Medulla oblongata (tissue), 1 donor: Measurements from ENCODE around the gene BMERB1.
"Not testable (repeated sequence)": the region's sequence is repeated elsewhere in the genome, so short reads cannot be mapped to it uniquely, and the experiment has no call there.

Experiments used
- DNase-seq: peaks from one replicate; pipeline ENCODE4 v3.0.0-alpha.2; 2015; ENCODE audit errors: extremely low spot score

BMERB1 gene

GRCh38 chr16:15557258-15557657 lies 122.9 kb downstream of the BMERB1 start:
- no peak for DNase-seq

DNA sequence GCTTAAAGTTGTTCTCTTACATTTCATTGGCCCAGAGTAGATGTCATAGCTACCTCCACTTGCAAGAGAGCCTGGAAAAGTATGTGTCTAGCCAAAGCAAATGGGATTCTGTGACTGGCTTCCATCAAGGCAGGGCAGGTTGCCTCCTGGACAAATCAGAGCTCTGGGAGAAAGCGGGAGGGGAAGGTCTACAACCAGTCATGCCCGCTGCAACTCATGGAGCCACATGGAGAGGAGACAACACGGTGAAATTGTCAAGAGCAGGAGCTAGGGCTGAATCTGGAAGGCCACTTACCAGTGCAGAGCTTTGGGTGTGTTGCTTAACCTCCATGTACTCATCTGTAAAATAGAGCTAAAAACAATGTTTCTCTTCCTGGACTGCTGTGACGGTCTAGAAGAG lies 124.8 kb downstream of the BMERB1 start:
- no peak for DNase-seq

GRCh38 chr16:15564604-15565339 lies 130.4 kb downstream of the BMERB1 start:
- DNase-seq: no peak

DNA sequence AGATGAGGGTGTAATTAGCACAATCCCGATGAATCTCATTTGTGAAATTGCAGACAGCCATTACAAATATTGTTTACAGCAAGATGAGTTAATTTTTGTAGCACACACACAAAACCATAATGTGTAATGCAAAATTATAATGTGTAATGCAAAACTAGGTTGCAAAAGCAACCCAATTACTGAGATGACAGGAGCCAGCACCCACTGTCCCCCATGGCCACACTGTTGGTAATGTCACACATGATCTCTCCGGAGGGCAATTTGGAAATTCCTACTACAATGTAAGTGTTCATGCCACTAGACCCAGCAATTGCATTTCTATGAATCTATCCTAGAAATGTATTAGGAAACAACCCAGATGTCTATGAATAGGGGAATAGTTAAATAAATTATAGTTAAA lies 131.7 kb downstream of the BMERB1 start:
- DNase-seq: no peak

GRCh38 chr16:15567823-15568222 lies 133.4 kb downstream of the BMERB1 start:
- DNase-seq: no peak

GRCh38 chr16:15570666-15571065 lies 136.3 kb downstream of the BMERB1 start:
- not testable (repeated sequence) for DNase-seq

- no peak for DNase-seq
Observed at GRCh38 chr16:15571557-15571956, 137.2 kb downstream of the BMERB1 start.

DNA sequence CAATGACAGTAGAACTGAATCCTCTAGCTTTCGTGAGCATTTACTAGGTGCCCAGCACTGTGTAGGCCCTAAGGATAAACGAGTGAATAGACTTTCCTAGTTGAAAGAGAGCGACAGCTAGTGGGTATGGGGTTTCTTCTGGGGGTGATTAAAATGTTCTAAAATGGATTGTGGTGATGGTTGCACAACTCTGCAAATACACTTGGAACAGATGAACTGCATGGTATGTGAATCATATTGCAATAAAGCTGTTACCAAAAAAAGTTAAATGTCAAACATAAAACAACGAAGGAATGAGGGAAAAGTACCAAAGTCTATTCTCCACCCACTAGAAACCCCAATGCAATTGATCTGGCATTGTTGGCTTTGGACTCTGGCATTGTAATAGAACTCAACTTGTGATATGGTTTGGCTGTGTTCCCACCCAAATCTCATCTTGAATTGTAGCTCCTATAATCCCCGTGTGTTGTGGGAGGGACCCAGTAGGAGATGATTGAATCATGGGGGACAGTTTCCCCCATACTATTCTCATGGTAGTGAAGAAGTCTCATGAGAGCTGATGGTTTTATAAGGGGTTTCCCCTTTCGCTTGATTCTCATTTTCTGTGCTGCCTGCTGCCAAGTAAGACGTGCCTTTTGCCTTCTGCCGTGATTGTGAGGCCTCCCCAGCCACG lies 138.1 kb downstream of the BMERB1 start:
- no peak for DNase-seq

- DNase-seq: no peak
Observed at GRCh38 chr16:15573274-15573895, 139.0 kb downstream of the BMERB1 start.

DNA sequence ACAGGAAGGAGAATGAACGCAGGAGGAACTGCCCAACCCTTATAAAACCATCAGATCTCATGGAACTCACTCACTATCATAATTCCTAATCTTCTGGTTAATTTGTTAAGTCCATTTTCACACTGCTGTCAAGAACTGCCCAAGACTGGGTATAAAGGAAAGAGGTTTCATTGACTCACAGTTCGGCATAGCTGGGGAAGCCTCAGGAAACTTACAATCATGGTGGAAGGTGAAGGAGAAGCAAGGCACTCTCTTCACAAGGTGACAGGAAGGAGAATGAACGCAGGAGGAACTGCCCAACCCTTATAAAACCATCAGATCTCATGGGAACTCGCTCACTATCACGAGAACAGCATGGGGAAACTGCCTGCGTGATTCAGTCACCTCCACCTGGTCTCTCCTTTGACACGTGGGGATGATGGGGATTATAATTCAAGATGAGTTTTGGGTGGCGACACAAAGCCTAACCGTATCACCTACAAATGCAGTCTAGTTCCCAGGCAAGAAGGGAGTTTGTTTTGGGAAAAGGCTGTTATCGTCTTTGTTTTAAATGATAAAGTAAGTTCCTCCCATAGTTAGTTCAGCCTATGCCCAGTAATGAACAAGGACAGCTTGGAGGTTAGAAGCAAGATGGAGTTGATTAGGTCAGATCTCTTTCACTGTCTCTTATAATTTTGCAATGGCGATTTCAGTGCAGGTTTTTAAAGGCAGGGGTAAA lies 139.7 kb downstream of the BMERB1 start:
- not testable (repeated sequence) for DNase-seq

- no peak for DNase-seq
Observed at GRCh38 chr16:15574614-15574948, 140.2 kb downstream of the BMERB1 start.

GRCh38 chr16:15575293-15576049 lies 141.1 kb downstream of the BMERB1 start:
- no peak for DNase-seq

- no peak for DNase-seq
Observed at GRCh38 chr16:15576960-15577958, 142.9 kb downstream of the BMERB1 start.

DNA sequence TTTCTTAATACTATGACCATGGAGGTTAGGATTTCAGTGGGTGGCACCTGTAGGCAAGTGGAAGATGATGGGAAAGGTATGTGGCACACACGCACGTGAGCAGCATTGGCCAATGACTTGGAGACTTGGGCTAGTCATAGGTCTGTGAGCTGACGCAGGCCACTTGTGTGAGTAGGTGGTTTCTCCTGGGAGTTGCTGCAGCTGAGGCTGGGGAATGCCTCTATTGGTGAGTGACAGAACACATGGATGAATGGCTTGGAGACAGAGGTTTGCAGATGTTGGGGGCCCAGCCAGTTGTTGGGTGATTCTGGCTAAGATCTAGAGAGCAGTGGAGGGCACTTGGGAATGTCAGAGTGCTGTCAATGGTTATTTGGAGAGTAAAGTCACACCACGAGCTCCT lies 144.4 kb downstream of the BMERB1 start:
- DNase-seq: no peak

GRCh38 chr16:15581127-15581815 lies 146.9 kb downstream of the BMERB1 start:
- DNase-seq: no peak

DNA sequence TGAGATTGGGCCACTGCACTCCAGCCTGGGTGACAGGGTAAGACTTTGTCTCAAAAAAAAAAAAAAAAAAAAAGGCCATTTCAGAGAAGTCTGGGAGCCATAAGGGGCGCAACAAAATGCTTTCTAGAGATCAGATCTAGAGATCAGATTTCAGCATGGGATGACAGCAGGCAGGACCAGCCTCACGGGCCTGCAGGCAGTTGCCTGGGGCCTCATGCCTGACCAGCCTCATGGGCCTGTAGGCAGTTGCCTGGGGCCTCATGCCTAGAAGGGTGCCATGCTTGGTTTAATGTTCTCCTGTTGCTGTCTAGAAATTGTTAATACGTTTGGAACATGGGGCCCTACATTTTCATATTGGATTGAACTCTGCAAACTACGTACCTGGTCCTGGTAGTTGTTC lies 149.1 kb downstream of the BMERB1 start:
- DNase-seq: no peak

- DNase-seq: no peak
Observed at GRCh38 chr16:15585956-15586355, 151.6 kb downstream of the BMERB1 start.

- no peak for DNase-seq
Observed at GRCh38 chr16:15586716-15587115, 152.3 kb downstream of the BMERB1 start.

GRCh38 chr16:15587152-15587825 lies 152.9 kb downstream of the BMERB1 start:
- DNase-seq: no peak
